Measurements from ENCODE around the gene GPR55.

The GPR55 gene

DNA sequence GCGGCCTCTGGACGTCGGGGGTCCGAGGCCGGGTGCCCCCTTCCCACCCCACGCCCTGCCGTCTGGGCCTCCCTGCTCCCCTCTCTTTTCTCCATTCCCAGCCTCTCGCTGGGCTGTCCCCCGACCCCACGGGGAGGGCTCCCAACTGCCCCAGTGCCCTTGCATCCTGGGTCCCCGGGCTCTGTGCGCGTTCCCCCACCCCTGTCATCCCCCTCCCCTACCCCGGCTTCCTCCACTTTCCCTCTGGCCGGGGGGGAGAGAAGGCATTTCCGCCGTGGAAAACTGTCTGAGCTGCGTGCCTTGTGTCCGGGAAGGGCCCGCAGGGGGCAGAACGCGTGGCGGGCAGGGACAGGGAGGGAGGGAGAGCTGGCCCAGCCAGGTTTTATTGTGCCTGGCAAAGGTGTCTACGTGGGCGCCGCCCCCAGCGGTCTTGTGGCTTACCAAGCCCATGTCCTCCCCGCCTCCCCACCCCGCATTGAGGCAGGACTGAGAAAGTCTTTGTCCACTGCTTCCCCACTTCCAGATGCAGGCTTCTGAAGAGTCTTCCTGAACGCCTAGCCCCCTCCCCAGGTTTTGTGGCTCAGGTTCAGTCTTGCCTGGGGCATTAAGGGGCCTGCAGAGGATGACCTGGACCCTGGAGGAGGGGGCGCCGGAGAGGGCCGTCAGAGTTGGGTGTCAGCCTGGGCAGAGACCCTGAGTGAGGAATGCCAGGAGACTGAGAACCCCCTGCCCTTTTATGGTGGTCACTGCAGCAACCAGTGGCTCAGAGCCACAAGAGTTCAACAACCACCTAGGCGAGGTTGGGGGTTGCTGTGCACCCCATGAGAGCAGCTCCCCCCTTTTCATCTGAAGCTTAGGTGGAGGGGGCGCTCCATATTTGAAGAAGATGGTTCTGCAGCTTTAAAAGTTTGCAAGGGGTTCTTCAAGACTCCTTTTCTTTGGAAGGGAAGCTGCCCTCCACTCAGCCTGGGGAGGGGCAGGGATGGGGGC lies 59.0 kb downstream of the GPR55 start:
- no peak for DNase-seq

DNA sequence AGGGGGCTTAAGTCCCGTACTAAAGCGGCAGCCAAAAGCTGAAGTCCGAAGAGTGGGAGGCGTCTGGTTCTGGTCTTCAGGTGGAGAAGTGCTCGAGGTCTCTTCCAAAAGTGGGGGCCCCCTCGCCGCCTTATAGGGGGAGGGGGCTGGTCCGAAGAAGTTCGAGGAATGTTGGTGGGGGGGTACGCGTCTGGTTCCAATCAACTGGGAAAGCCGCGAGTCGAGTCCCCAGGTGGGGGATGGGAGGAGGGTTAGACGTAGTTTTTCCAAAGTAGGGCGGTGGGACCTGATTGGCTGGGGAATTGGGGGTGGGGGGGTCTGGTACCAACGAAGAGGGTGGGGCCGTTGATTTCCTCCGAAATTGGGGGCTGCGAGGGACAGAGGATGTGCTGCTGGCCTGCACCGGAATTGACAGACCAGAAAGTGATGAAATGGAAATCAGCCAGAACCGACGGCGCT lies 59.7 kb downstream of the GPR55 start:
- no peak for DNase-seq

DNA sequence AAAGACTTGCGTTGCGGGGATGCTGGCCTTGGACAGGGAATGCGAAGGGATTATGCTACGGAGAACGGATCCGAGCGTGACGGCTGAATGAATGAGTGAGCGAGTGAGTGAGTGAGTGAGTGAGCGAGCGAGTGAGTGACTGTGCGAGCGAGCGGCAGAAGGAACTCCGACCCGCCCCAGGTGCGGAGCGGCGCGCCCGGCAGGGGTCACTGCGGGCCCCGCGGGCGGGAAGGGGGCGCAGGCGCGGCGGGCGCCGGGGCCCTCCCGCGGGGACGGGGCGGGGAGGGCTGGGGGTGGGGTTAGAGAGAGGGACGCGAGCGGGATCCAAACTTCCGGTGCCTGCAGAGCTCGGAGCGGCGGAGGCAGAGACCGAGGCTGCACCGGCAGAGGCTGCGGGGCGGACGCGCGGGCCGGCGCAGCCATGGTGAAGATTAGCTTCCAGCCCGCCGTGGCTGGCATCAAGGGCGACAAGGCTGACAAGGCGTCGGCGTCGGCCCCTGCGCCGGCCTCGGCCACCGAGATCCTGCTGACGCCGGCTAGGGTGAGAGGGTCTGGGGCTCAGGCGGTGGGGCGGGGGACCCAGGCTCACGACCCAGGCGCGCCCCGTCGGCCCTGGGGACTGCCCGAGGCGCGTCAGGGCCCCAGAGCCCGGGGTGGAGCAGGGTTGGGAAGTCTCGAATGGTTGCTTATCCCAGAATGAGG lies 60.3 kb downstream of the GPR55 start, which contains the start of gene ITM2C:
ITM2C (plus strand) TSS at position 338 of the 702 bp plus-strand sequence; CDS start at position 422, 84 bp downstream.
- DNase-seq: peak; percentile 48

DNA sequence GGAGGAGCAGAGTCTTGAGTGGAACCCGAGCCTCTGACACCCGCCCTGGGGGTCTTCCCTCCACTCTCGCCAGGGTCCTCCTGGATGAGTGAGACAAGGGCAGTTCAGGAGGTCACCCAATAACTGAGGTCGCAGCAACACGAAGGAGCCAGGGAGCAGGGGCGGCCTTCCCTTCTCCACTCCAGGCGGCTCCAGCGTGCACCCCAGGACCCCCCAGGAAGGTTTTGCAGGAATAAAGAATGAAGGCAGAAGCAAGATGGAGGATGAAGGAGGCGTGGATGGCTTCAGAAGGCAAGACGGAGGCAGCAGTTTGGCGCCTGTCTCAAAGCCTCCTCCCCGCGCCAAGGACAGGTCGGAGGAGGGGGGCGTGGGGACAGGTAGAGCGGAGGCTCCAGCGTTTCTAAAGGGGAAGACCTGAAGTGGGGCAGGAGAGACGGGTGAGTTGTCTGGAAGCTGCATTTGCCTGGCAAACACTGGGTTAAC lies 60.9 kb downstream of the GPR55 start:
- no peak for DNase-seq

DNA sequence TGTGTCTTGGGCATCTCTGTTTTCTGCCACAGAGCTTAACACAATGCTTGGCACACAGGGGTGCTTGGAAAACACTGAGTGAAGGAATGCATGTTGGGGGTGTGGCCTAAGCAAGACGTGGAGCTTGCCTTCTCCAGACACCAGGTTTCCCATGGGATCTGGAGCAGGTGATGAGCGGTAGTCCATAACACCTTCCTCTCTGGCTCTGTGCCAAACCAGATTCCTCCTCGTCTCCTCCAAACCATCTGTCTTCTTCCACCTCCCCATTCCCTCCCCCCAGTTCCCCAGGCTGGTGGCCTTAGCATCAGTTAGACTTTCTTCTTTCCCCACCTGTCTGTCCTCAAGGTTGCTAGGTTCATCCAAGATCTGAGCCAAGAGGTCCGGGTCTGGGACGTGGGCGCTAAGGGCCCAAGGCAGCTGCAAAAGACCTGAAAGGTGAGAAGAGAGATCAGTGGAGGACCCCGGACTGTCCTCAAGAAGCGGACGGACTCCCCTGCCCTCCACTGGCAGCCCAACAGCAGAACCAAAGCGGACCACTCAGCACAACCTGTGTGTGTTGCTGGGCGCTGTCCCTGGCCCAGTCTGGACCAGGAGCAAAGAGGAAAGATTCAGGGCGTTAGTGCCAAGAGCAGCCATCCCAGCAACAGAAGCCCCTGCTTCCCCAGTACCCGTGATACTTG lies 61.5 kb downstream of the GPR55 start:
- no peak for DNase-seq

DNA sequence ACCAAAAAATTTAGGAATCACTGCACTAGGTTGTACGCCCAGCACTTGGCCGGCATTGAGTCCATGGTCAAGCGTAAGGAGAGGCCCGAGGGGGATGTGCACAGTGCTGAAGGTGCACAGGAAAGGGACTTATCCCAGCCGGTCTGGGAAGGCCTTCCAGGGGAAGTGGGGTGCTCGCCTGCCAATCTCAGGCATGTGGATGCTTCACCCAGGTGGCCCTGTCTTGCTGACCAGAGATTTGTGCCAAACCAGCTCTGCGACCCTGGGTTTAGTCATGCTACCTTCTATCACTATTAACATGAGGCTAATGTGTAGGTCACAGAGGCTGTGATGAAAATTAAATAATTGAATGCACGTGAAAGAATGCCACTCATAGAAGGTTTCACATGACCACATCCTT lies 62.0 kb downstream of the GPR55 start:
- no peak for DNase-seq

DNA sequence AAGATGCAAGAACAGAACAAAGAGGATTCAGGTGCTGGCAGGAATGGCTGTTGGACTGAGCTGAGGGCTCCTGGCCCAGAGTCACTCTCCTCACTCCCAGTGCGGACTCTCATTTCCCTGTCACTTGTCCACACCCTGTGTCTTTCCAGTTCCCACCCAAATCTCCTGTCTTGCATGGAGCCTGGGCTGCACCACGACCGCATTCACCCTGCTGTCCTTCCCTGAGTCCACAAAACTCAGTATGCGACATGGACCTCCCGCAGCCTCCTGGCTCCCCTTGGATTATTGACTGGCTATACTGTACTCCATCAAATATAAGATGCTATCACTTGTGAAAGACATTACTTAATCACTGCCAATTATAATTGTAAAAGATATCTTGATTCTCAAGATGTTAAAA lies 62.8 kb downstream of the GPR55 start:
- DNase-seq: no peak

DNA sequence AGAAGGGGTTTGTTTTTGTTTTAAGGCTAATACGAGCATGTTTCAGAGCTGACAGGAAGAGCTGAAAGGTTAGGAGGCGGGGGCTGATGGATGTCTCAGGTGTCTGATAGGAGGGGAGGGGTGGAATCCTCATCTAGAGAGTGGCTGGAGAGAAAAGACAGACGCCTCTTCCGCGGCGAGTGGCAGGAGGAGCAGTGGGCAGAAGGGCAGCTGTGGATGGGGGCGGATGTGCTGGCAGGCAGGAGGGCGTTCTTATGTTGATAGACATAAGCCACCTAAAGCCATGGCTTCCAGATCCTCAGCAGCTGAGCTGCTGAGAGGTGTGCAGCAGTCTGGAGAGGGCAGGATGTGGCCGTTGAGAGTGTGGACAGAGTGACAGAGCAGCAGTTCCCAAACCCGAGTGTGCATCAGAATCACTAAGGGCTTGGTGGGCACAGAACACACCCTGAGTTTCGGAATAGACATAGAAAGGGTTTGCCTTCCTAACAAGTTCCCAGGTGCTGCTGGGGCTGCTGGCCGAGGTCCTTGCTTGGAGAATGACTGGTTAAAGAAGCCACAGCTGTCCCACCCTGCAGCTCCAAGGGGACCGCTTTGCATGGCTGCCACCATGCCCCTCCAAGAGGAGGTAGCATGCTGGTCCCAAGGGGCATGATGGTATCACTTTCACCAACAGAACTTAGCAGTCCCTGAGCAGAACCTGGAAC lies 63.3 kb downstream of the GPR55 start:
- DNase-seq: no peak
